Measurements from ENCODE around the gene GORASP1. TPM values are rescaled to one million over a fixed set of nuclear protein-coding genes. Genes with fewer than 3 reads are reported as not detected.

Gene GORASP1
- total and polyA plus RNA-seq, 11 donors = 19.9 to 52.5 (median 42.3) TPM

DNA sequence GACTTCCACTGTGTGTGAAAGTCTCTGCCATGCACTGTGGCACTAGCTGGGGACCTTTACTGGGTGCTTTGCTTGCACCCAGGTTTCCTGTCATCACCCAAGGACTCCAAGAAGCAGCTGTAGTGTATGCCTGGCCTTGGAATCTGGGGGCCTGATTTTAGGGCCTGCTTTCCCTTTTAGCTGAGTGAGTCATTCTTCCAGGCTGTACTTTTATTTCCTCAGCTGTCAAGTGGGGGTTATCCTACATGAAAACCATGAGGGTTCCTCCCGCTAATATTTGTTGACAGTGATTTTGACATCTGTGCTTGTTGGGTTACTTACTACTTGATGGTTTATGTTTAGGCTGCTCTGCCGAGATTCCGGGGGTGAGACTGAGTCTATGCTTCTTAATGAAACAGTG is 18.5 kb downstream of the GORASP1 start:
- no peak for DNase-seq
- intact Hi-C loops (cut with DNase I) = no loop called here
- Histone ChIP-seq H3K36me3 (peaks cover 0 to 100% (median 97%) of the 10 kb centered on the region in 9 donors), H3K27ac (no peak overlapping the region), H3K27me3 (no peaks in the 10 kb centered on the region), H3K4me1 (no peaks in the 10 kb centered on the region), H3K9me3 (no peaks in the 10 kb centered on the region), H3K4me3 (no peak overlapping the region)
- TF ChIP-seq CTCF (IDR thresholded peaks at IDR 0.05) (no peak), POLR2A (IDR thresholded peaks at IDR 0.05) (no peak)
- WGBS, 4 donors = 61 to 78% (median 76%) methylated on average over 3 of the region's 3 CpGs
- no peak for ATAC-seq

- no peak for DNase-seq
- H3K4me3 ChIP-seq = no peak overlapping the region
- no peak overlapping the region for H3K27ac ChIP-seq
- WGBS, 4 donors = 80 to 94% (median 90%) methylated on average over 3 of the region's 3 CpGs
- H3K36me3 ChIP-seq = peaks cover 0 to 100% (median 97%) of the 10 kb centered on the region in 9 donors
- no peaks in the 10 kb centered on the region for H3K27me3 ChIP-seq
- no peaks in the 10 kb centered on the region for H3K4me1 ChIP-seq
- no peak for ATAC-seq
- intact Hi-C loops (cut with DNase I) = no loop called here
- H3K9me3 ChIP-seq = no peaks in the 10 kb centered on the region
- TF ChIP-seq CTCF (IDR thresholded peaks at IDR 0.05) (no peak), POLR2A (IDR thresholded peaks at IDR 0.05) (no peak)
Observed at GRCh38 chr3:39088456-39088855, 19.0 kb downstream of the GORASP1 start.

GRCh38 chr3:39086144-39086543 is 21.3 kb downstream of the GORASP1 start:
- Histone ChIP-seq H3K36me3 (peaks cover 0 to 90% (median 83%) of the 10 kb centered on the region in 9 donors), H3K27me3 (no peaks in the 10 kb centered on the region), H3K27ac (no peak overlapping the region), H3K4me3 (no peak overlapping the region), H3K4me1 (no peaks in the 10 kb centered on the region), H3K9me3 (no peaks in the 10 kb centered on the region)
- no peak for DNase-seq
- TF ChIP-seq POLR2A (IDR thresholded peaks at IDR 0.05) (no peak), CTCF (IDR thresholded peaks at IDR 0.05) (no peak)
- 85 to 92% (median 90%) methylated on average over 4 of the region's 4 CpGs for WGBS, 4 donors
- intact Hi-C loops (cut with DNase I) = no loop called here
- ATAC-seq = no peak

GRCh38 chr3:39082666-39083313 is 24.6 kb downstream of the GORASP1 start:
- TF ChIP-seq CTCF (IDR thresholded peaks at IDR 0.05) = no peak
- no peak for TF ChIP-seq POLR2A (IDR thresholded peaks at IDR 0.05)
- H3K36me3 ChIP-seq = peaks cover 0 to 87% (median 66%) of the 10 kb centered on the region in 9 donors
- no peak overlapping the region for H3K4me3 ChIP-seq
- no peaks in the 10 kb centered on the region for H3K9me3 ChIP-seq
- intact Hi-C loops (cut with DNase I) = no loop called here
- ATAC-seq (no peak), DNase-seq (no peak)
- no peak overlapping the region for H3K27ac ChIP-seq
- WGBS, 4 donors = 95 to 99% (median 97%) methylated on average over 4 of the region's 4 CpGs
- H3K27me3 ChIP-seq = no peaks in the 10 kb centered on the region
- H3K4me1 ChIP-seq = no peaks in the 10 kb centered on the region
